PC-9 (cell line): Measurements from ENCODE around the gene DOCK4.

ENCODE experiments used
- EZH2 ChIP-seq: fragments of 200-600 bp; sonication (generic); IDR thresholded peaks from 2 replicates; pipeline ENCODE4 v1.8.0; 2017; ENCODE audit warnings: antibody characterized with exemption, low read depth
- TF ChIP-seq, protein P1 (sequence below): fragments of 200-600 bp; sonication (generic); conservative IDR thresholded peaks from 2 replicates; pipeline ENCODE4 v1.6.1; 2017; ENCODE audit warnings: mixed run types, antibody characterized with exemption, mild to moderate bottlenecking, moderate library complexity

DNA sequence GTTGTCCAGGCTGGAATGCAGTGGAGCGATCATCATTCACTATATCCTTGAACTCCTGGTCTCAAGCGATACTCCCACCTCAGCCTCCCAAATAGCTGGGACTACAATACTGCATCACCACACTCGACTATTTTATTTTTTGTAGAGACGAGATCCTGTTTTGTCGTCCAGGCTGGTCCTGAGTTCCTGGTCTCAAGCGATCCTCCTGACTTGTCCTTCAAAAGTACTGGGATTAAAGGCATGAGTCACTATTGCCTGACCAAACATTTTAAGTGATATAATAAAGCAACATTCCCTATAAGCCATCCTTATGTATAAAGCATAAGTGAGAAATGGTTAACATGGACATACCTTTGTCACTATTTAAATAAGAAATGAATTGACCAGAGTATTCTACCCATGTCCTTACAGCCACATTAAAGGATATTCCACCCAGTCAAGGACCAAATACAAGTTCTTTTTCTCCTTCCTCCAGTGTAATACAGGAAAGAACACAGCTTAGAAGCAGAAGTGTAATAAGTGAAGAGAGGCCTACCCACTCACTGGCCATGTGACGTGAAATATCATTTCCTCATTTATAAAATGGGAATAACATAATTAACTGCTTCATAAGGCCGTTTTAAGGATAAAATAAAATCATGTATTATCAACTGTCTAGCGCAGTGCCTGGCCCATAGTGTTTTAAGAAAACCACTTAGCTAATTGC, 82.0 kb downstream of the DOCK4 start:
- TF ChIP-seq, protein P1, sequence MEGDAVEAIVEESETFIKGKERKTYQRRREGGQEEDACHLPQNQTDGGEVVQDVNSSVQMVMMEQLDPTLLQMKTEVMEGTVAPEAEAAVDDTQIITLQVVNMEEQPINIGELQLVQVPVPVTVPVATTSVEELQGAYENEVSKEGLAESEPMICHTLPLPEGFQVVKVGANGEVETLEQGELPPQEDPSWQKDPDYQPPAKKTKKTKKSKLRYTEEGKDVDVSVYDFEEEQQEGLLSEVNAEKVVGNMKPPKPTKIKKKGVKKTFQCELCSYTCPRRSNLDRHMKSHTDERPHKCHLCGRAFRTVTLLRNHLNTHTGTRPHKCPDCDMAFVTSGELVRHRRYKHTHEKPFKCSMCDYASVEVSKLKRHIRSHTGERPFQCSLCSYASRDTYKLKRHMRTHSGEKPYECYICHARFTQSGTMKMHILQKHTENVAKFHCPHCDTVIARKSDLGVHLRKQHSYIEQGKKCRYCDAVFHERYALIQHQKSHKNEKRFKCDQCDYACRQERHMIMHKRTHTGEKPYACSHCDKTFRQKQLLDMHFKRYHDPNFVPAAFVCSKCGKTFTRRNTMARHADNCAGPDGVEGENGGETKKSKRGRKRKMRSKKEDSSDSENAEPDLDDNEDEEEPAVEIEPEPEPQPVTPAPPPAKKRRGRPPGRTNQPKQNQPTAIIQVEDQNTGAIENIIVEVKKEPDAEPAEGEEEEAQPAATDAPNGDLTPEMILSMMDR = no peak
- no peak for TF ChIP-seq EZH2
